GM13976 (cell line): ENCODE measurements around the gene CDH20.
"Not testable (repeated sequence)": the region's sequence is repeated elsewhere in the genome, so short reads cannot be mapped to it uniquely, and the experiment has no call there.

Source experiments
- DNase-seq: peaks from one replicate; pipeline ENCODE4 v3.0.0; 2012; ENCODE audit warnings: low spot score
- CTCF ChIP-seq: IDR thresholded peaks from 2 replicates; pipeline ENCODE4 v1.5.1; 2012; ENCODE audit warnings: borderline replicate concordance, mild to moderate bottlenecking; ENCODE audit not compliant: insufficient read depth; ENCODE audit errors: extremely low read depth, missing control alignments, control extremely low read depth
- in situ Hi-C: fragments of 300-500 bp; cut with MboI; formaldehyde crosslinking; loops from one replicate; pipeline ENCODE4 v1.12.0; 2022; ENCODE audit warnings: low sequenced_read_pairs, mixed read lengths, inconsistent platforms; ENCODE audit not compliant: unreplicated experiment

CDH20 gene

GRCh38 chr18:61362511-61362910, 29.3 kb downstream of the CDH20 start:
- DNase-seq, result no peak
- no peak for TF ChIP-seq CTCF
- in situ Hi-C loops, result no loop called here

GRCh38 chr18:61364953-61365352, 31.7 kb downstream of the CDH20 start:
- in situ Hi-C loops, result no loop called here
- DNase-seq, result no peak
- TF ChIP-seq CTCF, result no peak

GRCh38 chr18:61368001-61368400, 34.8 kb downstream of the CDH20 start:
- no peak for TF ChIP-seq CTCF
- in situ Hi-C loops, result no loop called here
- no peak for DNase-seq

- in situ Hi-C loops, DNase-seq: not testable (repeated sequence)
Observed at GRCh38 chr18:61369671-61370070, 36.4 kb downstream of the CDH20 start.

GRCh38 chr18:61371111-61371510, 37.9 kb downstream of the CDH20 start:
- in situ Hi-C loops, result no loop called here
- no peak for TF ChIP-seq CTCF
- DNase-seq, result no peak

GRCh38 chr18:61379827-61380226, 46.6 kb downstream of the CDH20 start:
- TF ChIP-seq CTCF, result no peak
- in situ Hi-C loops, result no loop called here
- DNase-seq, result no peak

GRCh38 chr18:61388010-61388409, 54.8 kb downstream of the CDH20 start:
- no peak for TF ChIP-seq CTCF
- no peak for DNase-seq
- in situ Hi-C loops, result no loop called here
